CD4-positive, alpha-beta T cell treated with Interleukin-15 for 1 hour (primary cell): ENCODE data around the gene SYVN1.
"Not testable (repeated sequence)": the region's sequence is repeated elsewhere in the genome, so short reads cannot be mapped to it uniquely, and the experiment has no call there.

Experiments
- DNase-seq: peaks from one replicate; pipeline ENCODE4 v3.0.0-alpha.2; 2020

Gene SYVN1

GRCh38 chr11:65134240-65134951, at the start of gene SYVN1:
Gene SYVN1 (minus strand): TSS chr11:65134519. CDS start chr11:65133601, 918 bp downstream.
- peak; percentile 89 for DNase-seq

DNA sequence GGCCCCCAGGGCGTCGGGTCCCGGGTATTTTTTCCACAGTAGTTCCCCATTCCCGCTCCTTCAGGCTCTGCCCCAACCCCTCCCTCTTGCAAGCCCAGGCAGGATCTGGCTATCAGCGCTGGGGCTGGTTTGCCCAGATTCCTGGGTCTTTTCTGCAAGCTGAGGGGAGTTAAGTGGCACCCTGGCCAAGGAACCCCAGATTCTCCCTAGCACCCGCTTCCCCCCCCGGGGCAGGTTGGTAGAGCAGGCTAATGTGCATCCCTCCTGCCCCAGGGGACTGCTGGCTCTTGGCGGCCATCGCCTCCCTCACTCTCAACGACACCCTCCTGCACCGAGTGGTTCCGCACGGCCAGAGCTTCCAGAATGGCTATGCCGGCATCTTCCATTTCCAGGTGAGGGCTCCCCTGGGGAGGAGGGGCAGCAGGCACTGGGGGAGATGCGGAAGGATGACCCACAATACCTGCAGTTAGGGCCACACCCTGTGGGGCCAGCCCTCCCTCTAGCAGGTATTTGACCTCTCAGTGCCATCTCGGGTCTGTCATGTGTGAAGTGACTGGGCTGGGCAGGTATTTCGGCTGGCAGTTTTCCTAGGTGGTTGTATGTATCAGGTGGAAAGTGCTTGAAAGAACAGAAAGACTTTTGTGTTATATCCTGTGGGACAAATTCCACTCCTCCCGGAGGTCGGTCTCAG, 49.0 kb upstream of the SYVN1 start:
- no peak for DNase-seq

GRCh38 chr11:65182258-65183170, 48.2 kb upstream of the SYVN1 start:
- DNase-seq: no peak

- peak; percentile 71 for DNase-seq
These were observed 47.4 kb upstream of the SYVN1 start, which contains the start of gene CAPN1 for GRCh38 chr11:65181569-65182257. Gene CAPN1 (plus strand): TSS chr11:65181928. CDS start chr11:65182702, 774 bp downstream.

DNA sequence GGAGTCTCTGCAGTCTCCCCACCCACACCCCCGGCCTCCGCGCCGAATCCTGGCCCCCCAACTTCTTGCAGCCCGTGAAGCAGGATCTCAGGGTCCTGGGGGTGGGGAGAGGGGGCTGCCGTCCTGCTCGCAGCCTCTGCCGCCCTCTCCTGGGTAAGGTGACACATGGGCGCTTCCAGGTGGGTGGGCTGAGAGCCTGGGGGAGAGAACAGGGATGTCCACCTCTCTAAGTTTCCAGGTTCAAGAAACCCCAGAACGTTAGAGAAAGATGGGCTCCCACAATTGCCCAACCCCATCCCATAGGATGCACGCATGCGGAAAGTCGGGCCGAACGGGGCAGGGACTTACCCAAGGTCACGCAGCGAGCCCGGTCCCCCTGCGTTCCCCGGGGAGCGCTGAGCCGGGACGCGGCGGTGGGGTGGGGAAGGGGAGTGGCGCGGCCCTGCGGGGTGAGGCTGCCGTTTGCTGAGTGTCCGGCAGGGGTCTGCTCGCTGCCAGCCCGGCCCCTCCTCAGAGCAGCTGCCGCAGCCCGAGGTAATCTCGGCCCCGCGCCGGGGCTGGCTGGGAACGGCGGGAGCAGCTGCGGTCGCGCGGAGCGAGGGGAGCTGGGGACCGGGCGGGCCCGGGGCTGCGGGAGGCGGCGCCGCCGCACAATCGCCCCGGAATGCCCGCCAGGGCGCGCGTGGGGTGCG, 46.7 kb upstream of the SYVN1 start:
- peak; percentile 61 for DNase-seq

- DNase-seq: not testable (repeated sequence)
These were observed 40.3 kb upstream of the SYVN1 start for GRCh38 chr11:65174571-65175010.

- no peak for DNase-seq
These were observed 38.3 kb upstream of the SYVN1 start for GRCh38 chr11:65172600-65172999.

- DNase-seq: no peak
These were observed 35.8 kb upstream of the SYVN1 start, which contains the start of gene SPDYC for GRCh38 chr11:65170058-65170534. Gene SPDYC (plus strand): TSS chr11:65170233. CDS start chr11:65171358, 1,125 bp downstream.

DNA sequence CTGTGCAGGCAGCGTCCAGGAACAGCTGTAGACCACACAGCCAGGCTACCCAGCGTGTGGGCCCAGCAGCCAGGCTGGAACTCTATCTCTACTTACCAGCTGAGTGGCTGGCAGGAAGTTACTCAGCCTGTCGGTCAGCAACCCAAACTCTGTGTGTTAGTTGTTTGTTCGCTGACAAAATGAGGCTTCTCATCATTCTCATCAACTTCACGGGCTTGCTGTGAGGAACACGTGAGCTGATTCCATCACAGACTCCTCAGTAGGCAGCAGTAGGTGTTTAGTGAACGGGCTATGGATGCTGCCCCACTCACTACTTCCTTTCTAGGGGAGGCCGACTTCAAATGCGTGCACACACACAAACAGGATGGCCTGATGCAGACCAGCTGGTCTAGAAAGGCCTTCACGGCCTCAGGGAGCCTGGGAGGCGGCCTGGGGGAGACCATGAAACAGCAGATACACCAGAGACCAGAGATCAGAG, 34.9 kb upstream of the SYVN1 start:
- DNase-seq: no peak

DNA sequence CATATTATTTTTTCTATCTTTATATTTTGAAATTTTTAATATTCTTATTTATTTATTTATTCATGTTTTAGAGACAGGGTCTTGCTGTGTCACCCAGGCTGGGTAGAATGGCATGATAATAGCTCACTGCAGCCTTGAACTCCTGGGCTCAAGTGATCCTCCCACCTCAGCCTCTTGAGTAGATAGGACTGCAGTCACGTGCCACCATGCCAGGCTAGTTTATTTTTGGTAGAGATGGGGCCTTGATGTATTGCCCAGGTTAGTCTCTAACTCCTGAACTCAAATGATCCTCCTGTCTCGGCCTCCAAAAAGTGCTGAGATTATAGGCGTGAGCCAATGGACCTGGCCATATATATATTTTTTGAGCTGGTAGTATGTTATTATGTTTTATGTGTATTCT, 33.3 kb upstream of the SYVN1 start:
- no peak for DNase-seq

DNA sequence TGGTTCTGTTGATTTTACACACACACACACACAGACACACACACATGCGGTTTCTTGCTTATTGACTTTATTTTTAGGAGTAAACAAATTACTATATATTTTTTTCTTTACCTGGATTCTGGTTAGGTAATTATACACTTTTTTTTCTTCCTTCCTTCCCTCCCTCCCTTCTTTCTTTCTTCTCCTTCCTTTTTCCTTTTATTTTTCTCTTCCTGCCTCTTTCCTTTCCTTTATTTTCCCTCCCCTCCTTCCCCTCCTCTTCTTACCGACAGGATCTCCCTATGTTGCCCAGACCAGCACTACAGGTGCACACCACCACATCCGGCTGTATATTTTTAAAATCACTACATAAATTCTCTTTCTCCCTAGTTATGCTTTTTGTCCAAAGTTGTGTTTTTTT, 32.6 kb upstream of the SYVN1 start:
- DNase-seq: no peak

DNA sequence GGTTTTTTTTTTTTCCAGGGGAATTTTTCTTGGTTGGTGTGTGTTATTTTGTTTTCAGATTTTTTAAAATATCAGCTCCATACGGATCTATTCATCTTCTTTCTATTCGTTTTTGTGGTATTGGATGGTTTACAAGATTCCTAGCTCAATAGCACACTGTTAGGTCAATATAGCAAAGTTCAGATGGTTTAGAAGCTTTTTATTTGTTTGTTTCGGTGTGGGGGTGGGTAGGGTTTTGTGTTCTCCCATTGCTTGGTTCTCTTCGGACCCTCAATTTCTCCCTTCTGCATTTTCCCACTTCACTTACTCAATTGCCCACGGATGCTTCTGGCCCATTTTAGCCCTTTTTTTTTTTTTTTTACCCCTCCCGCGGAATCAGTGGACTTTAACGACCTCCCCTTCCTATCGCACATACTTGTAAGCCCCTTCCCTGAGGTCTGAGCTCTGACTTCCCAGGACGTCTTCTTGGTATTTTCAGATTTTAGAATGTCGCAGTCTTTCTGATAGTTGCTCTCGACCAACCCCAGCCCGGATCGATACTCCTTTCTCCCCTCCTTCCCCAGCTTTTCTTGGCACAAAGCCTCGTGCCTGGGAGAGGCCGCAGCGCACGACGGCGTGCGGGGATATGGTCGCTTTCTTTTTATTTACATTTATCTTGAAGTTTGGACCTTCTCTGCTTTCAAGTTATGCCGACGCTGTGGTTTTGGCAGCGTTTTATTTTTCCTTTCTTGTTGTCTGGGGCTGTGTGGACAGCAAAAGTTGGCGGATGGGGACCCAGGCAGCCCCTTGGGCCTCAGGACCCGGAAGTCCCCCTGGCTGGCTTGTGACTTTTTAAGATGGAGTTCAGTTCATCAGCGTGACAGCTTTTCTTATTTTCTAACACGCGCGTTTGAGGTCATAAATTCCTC, 31.3 kb upstream of the SYVN1 start:
- no peak for DNase-seq

DNA sequence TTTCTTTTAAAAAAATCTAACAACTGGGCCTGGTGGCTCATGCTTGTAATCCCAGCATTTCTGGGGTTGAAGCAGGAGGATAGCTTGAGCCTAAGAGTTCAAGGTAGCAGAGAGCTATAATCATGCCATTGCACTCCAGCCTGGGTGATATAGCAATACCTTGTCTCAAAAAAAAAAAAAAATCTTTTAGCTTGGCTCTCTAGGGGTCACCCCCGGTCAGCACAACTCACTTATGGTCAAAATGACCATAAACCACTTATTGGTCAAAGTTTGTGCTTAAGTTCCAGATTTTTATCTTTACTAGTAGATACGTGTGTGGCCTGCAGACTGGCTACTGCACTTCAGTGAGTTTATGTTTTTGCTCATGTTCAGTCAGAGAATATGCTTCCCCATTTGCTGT, 29.4 kb upstream of the SYVN1 start:
- no peak for DNase-seq

- DNase-seq: no peak
These were observed 26.3 kb upstream of the SYVN1 start for GRCh38 chr11:65160643-65161042.

DNA sequence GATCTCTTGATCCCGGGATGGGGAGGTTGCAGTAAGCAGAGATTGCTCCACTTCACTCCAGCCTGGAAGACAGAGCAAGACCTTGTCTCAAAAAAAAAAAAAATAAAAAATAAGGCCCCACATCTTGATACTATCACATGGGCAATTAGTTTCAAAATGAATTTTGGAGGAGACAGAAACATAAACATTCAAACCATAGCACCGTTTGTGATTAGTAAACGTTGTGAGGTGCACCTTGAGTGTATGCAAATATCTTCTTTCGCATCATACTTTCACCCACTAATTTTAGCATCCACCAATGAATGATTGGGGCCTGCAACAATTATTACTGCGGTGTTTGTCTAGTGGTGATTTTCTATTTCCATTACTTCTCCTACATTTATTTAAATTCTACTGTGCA, 24.7 kb upstream of the SYVN1 start:
- no peak for DNase-seq

DNA sequence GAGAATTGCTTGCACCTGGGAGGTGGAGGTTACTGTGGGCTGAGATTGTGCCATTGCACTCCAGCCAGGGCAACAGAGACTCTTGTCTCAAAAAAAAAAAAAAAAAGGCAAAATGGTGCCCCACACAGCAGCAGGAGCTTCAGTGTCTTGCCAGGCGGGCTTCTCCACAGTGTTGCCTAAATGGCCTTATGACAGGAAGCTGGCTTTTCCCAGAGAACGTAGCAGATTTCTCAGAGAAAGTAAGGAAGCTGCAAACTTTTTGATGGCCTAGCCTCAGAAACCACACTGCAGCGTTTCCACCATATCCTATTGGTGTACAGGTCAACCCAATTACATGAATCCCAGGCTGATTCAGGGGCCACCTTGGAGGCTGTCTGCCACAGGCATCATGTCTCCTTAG, 23.0 kb upstream of the SYVN1 start:
- DNase-seq: no peak

GRCh38 chr11:65156926-65157325, 22.6 kb upstream of the SYVN1 start:
- DNase-seq: no peak

- DNase-seq: no peak
These were observed 21.9 kb upstream of the SYVN1 start for GRCh38 chr11:65156256-65156655.

- no peak for DNase-seq
These were observed 17.8 kb upstream of the SYVN1 start for GRCh38 chr11:65152122-65152521.

DNA sequence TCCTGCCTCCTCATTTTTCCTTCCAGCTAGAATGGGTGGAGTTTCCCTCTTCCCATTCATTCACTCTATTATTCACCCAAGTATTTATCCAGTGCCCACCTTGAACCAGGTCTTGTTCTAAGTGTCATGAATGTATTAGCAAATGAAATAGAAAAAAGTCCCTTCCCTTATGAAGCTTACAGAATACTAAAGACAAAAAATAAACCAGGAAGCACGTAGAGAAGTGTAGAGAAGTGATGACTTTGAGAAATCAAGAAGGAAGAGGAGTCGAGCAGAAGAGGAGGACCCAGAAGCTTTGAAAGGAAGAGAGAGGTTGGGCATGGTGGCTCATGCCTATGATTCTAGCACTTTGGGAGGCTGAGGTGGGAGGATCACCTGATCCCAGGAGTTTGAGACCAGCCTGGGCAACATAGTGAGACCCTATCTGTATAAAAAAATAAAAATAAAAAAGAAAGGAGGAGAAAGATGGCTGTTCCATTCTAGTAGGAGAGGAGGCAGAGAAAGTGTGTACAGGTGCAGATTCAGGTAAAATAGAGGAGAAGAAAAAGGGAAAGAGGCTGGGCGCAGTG, 17.1 kb upstream of the SYVN1 start:
- no peak for DNase-seq
